Activated CD4-positive, alpha-beta T cell treated with anti-CD3 and anti-CD28 coated beads for 24 hours (primary cell): ENCODE results near the gene HAP1.
A peak's percentile ranks its signal among the peaks of the same experiment; 100 is the strongest.

ENCODE experiments used
- DNase-seq, 2 donors: peaks; one replicate each; pipeline ENCODE4 v3.0.0-alpha.2; 2020; ENCODE audit warnings: low read depth in 2 of 2

HAP1 gene

GRCh38 chr17:41763327-41763726, 28.9 kb upstream of the HAP1 start:
- DNase-seq = no peak

GRCh38 chr17:41762841-41763240, 28.4 kb upstream of the HAP1 start:
- no peak for DNase-seq

- DNase-seq = no peak
Measured at GRCh38 chr17:41762391-41762790, 27.9 kb upstream of the HAP1 start.

GRCh38 chr17:41760878-41761277, 26.4 kb upstream of the HAP1 start:
- no peak for DNase-seq

GRCh38 chr17:41758601-41759000, 24.2 kb upstream of the HAP1 start:
- no peak for DNase-seq

GRCh38 chr17:41754066-41754465, 19.6 kb upstream of the HAP1 start:
- DNase-seq = no peak

- no peak for DNase-seq
Measured at GRCh38 chr17:41751288-41751687, 16.8 kb upstream of the HAP1 start.

- no peak for DNase-seq
Measured at GRCh38 chr17:41750862-41751261, 16.4 kb upstream of the HAP1 start.

GRCh38 chr17:41748275-41748674, 13.8 kb upstream of the HAP1 start:
- no peak for DNase-seq

- DNase-seq = no peak
Measured at GRCh38 chr17:41741709-41742108, 7.3 kb upstream of the HAP1 start.

- no peak for DNase-seq
Measured at GRCh38 chr17:41740506-41740905, 6.1 kb upstream of the HAP1 start.

- DNase-seq = no peak
Measured at GRCh38 chr17:41739661-41740352, 5.4 kb upstream of the HAP1 start.

GRCh38 chr17:41738801-41739112, 4.3 kb upstream of the HAP1 start:
- no peak for DNase-seq

- DNase-seq = peak; percentile 67 to 72
Measured at GRCh38 chr17:41738077-41738800, 3.8 kb upstream of the HAP1 start.

GRCh38 chr17:41737680-41738023, 3.2 kb upstream of the HAP1 start:
- no peak for DNase-seq

- DNase-seq = no peak
Measured at GRCh38 chr17:41736983-41737679, 2.7 kb upstream of the HAP1 start.

GRCh38 chr17:41735744-41736143, 1.3 kb upstream of the HAP1 start:
- no peak for DNase-seq

GRCh38 chr17:41734949-41735313, 488 bp upstream of the HAP1 start:
- no peak for DNase-seq

- no peak for DNase-seq
Measured at GRCh38 chr17:41733348-41734138, 900 bp downstream of the HAP1 start.

GRCh38 chr17:41731836-41732235, 2.6 kb downstream of the HAP1 start:
- no peak for DNase-seq

GRCh38 chr17:41730479-41730878, 4.0 kb downstream of the HAP1 start:
- no peak for DNase-seq

GRCh38 chr17:41728056-41728455, 6.4 kb downstream of the HAP1 start:
- DNase-seq = no peak
